Rectal smooth muscle tissue (tissue), 1 donor: ENCODE measurements around the gene FABP6.

Experiments used
- H3K27ac ChIP-seq: one replicate; pipeline ENCODE4 v1.7.0; 2013; ENCODE audit warnings: low read depth, low read length, inconsistent platforms
- H3K27me3 ChIP-seq: one replicate; pipeline ENCODE4 v1.7.0; 2013; ENCODE audit warnings: low read length; ENCODE audit not compliant: control insufficient read depth, insufficient read depth
- H3K36me3 ChIP-seq: one replicate; pipeline ENCODE4 v1.7.0; 2013; ENCODE audit warnings: low read length; ENCODE audit not compliant: control insufficient read depth, insufficient read depth
- H3K4me1 ChIP-seq: one replicate; pipeline ENCODE4 v1.7.0; 2013; ENCODE audit warnings: low read length; ENCODE audit not compliant: control insufficient read depth, insufficient read depth
- H3K4me3 ChIP-seq: one replicate; pipeline ENCODE4 v1.7.0; 2013; ENCODE audit warnings: low read length
- H3K9ac ChIP-seq: one replicate; pipeline ENCODE4 v1.7.0; 2013; ENCODE audit warnings: low read length

The FABP6 gene

GRCh38 chr5:160287378-160288051 is 58.2 kb downstream of the FABP6 start:
- no peaks in the 10 kb centered on the region for H3K36me3 ChIP-seq
- no peak overlapping the region for H3K4me3 ChIP-seq
- no peak overlapping the region for H3K27ac ChIP-seq
- no peaks in the 10 kb centered on the region for H3K27me3 ChIP-seq
- H3K9ac ChIP-seq: no peak overlapping the region
- no peaks in the 10 kb centered on the region for H3K4me1 ChIP-seq
